GM21367 (cell line): ENCODE data around the gene FOXQ1.

Source experiments
- ATAC-seq: cut with Tn5 transposase; IDR thresholded peaks from one replicate; pipeline ENCODE4 v1.9.1; 2021; ENCODE audit not compliant: unreplicated experiment

The FOXQ1 gene, protein sequence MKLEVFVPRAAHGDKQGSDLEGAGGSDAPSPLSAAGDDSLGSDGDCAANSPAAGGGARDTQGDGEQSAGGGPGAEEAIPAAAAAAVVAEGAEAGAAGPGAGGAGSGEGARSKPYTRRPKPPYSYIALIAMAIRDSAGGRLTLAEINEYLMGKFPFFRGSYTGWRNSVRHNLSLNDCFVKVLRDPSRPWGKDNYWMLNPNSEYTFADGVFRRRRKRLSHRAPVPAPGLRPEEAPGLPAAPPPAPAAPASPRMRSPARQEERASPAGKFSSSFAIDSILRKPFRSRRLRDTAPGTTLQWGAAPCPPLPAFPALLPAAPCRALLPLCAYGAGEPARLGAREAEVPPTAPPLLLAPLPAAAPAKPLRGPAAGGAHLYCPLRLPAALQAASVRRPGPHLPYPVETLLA

GRCh38 chr6:1311400-1312202 lies at the start of gene FOXQ1:
Gene FOXQ1 (plus strand): TSS chr6:1312098. CDS start chr6:1312705, 607 bp downstream.
- no peak for ATAC-seq

GRCh38 chr6:1262704-1263038 lies 49.2 kb upstream of the FOXQ1 start:
- no peak for ATAC-seq

DNA sequence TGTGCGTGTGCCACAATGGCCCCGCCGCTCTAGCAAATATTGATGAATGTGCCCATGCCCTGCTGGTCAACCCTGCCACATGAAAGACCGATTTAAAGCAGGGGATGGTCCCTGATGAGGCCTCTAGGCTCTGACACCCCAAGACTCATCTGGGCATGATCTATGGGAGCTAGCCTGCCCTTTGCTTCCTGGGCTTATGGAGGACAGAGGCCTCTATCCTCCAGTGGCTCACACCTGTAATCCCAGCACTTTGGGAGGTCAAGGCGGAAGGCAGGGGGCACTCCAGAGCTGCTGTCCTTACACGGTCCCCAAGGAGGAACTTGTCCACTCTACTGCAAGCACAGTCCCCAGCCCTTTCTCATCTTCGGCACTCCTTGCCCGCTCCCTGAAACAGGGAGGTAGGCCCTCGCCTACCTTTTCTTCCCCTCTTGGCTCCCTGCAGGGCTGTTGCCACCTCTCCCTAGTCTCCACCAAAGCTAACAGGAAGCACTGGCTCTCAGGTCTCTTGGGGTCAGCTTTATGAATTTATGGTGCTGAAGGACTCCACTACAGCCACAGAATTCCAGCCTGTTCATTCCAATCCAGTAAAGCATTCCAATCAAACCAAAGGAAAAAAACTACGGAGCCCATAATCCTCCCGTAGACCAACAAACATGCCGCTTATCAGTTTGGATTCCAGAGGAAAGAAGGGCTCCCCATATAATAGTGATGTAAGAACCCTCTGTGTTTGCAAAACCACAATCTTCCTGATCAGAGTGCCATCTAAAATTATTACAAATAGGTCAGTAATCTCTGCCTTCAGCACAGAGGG lies 48.7 kb upstream of the FOXQ1 start:
- ATAC-seq: no peak

GRCh38 chr6:1263850-1264377 lies 48.0 kb upstream of the FOXQ1 start:
- no peak for ATAC-seq

GRCh38 chr6:1264619-1265445 lies 47.1 kb upstream of the FOXQ1 start:
- ATAC-seq: no peak

DNA sequence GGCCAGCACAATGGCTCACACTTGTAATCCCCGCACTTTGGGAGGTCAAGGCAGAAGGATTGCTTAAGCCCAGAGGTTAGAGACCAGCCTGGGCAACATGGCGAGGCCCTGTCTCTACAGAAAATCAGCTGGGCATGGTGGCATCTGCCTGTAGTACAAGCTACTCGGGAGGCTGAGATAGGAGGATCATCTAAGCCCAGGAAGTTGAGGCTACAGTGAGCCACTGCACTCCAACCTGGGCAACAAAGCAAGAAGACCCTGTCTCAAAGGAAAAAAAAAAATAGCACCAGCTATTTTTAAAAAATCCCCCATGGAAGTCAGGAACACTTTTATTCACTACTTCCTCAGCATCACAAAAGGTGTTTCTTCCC lies 45.2 kb upstream of the FOXQ1 start:
- ATAC-seq: no peak

DNA sequence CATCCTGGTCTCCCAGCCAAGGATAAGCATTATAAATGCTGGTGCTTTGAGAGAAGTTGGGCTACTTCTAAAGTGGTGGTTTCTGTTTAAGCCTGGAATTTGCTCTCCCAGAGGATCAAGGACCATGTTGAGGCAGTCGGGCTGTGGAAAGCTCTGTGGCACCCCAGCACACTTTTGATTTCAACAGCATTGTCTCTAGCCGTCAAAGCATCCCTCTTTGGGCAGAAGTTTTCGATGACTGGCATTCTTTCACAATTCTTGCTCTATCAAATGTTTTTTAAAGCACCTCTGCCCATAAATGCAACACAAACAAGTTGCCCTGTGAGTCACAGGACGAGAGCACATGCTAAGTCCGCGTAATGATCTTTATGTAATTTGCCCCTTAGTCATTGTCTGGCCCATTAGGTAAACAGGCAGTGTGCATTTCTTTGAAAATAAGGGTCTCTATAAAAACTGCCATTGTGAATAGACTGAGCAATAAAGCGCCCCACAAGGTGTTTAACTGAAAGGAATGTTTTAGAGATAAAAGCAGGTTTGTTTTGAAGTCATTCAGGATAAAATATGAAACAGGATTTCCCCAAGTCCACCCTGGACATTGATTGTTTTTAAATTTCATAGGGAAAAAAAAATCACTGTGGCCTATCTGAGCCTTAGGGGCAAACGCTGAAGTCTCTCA lies 44.7 kb upstream of the FOXQ1 start:
- ATAC-seq: no peak

DNA sequence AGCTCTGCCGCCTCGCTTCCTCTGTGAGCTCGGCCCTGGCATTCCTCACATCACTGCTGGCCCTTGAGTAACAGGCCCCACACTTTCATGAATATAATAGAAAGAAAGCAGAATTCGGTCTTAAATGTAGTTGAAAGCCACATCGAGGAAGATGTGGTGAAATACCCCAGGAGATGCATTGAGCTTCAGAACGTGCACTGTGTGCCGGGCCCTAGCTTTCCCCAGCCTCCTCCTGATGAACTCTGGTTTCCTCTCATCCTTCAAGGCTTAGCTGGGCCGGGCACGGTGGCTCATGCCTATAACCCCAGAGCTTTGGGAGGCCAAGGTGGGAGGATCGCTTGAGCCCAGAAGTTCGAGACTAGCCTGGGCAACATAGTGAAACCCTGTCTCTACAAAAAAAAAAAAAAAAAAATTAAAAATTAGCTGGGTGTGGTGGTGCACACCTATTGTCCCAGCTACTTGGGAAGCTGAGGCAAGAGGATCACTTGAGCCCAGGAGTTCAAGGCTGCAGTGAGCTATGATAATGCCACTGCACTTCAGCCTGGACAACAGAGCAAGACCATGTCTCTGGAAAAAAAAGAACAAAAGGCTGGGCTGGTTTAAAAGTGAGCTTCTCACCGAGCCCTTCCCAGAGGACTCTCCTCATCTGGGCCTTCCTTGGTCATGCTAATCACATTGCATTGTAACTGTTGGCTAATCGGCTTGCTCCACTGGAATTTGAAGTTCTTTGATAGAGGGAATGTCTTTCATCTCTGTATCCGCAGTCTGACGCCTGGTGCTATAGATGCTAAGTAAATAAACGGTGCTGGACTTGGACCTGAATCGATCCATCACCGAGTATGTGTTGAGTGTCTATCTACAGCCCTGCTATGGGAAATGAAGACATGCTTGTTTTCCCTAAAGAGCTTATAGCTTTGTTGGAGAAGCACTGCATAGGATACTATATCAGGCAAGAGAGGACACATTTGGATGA lies 43.8 kb upstream of the FOXQ1 start:
- no peak for ATAC-seq

DNA sequence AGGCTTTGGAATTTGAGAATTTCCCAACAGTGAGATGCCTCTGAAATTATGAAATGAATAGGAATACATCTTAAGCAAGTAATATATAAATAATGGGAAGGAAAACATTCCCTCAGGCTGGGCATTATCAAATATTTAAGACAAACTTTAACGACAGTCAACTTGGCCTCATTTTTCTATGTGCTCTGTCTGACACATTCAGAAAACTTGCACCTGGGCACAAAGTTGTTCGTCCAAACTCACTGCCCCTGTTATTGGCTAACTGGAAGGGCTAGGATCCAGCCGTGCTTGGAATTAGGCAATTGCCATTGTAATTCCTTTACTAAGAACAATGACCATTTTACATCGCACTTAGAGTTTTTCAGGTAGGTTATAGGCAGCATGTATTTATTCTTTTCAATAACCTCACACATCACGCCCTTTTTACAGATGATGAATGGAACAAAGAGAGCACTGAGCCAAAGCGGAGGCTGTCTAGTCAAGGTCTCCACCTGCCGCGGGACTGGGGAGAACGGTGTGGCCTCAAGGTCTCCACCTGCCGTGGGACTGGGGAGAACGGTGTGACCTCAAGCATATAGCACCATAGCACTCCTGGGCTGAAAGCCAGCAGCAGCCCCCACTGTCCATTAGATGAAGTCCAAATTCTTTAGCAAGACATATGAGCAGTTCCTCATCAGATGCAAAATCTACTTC lies 40.7 kb upstream of the FOXQ1 start:
- no peak for ATAC-seq

DNA sequence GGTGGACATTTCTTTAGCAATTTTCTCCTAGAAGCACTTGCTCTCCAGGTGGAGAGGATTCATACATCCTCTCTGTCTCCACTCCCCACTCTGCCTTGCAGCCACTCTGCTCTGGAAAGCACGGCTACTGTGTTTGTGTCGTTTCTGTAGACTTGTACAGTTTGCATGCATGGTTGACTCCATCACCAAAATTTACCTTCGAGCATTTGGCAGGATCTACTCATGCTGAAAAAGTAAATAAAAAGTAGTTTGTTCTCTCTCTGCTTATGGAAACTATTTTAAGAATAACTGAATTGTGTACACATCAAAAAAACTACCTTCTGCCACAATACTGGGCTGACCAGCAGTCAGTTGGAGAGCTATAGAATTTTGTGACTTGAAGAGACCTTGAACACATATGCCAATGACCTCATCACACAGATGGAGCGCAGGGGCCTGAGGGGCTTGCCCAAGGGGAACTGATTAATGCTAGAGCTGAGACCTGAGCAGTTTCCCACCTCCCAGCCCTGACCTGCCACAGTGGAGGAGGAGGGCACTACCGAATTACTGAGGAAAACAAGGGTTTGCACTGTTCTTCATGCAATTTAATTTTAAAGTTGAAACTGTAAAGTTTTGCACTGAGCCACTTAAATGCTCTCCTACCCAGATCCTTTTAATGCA lies 33.7 kb upstream of the FOXQ1 start:
- ATAC-seq: no peak

GRCh38 chr6:1279065-1279464 lies 32.8 kb upstream of the FOXQ1 start:
- no peak for ATAC-seq

GRCh38 chr6:1280666-1281300 lies 31.1 kb upstream of the FOXQ1 start:
- ATAC-seq: no peak

- ATAC-seq: no peak
These were observed 30.2 kb upstream of the FOXQ1 start for GRCh38 chr6:1281746-1282145.

GRCh38 chr6:1283501-1283900 lies 28.4 kb upstream of the FOXQ1 start:
- ATAC-seq: no peak

DNA sequence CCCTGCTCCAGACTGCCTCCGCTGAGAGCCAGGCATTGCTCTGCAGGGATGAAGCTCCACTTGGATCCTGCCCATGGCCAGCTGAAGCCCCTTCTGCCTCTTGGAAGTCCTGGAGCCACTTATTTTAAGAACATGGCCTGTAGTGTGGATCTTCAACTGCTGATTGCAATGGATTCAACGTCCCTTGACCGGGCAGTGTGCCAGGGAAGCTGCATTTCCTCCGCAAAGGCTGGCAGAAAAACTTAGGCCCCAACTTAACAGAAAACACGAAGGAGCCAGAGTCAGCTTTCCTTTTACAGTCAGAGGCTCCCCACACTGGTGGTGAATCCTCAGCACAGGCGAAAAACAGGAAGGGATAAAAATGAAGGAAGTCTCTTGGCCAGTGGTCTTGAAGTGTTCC lies 26.3 kb upstream of the FOXQ1 start:
- no peak for ATAC-seq

GRCh38 chr6:1285956-1286355 lies 25.9 kb upstream of the FOXQ1 start:
- no peak for ATAC-seq

- ATAC-seq: no peak
These were observed 24.8 kb upstream of the FOXQ1 start for GRCh38 chr6:1287103-1287591.
